Tibial artery (tissue), 4 donors: ENCODE data around the gene RNF187.

Experiments
- DNase-seq, 2 donors: peaks; one replicate each; pipeline ENCODE4 v3.0.0-alpha.2; 2019
- H3K27ac ChIP-seq, 2 donors: fragments of 200-600 bp; sonication (generic) in 1 of 2; 1 replicate in 1 of 2; 2 replicates in 1 of 2; pipeline ENCODE4 v1.5.1; 2018 to 2019; ENCODE audit warnings: mild to moderate bottlenecking in 1 of 2
- H3K27me3 ChIP-seq, 2 donors: fragments of 200-600 bp; sonication (generic) in 1 of 2; one replicate each; pipeline versions ENCODE4 v1.5.1 to v1.6.0; 2016 to 2019
- H3K36me3 ChIP-seq, 3 donors: fragments of 200-600 bp; sonication (generic) in 2 of 3; one replicate each; pipeline ENCODE4 v1.5.1; 2016 to 2019; ENCODE audit warnings: mild to moderate bottlenecking in 2 of 3
- H3K4me1 ChIP-seq, 4 donors: fragments of 200-600 bp; sonication (generic) in 2 of 4; 1 replicate in 3 of 4; 2 replicates in 1 of 4; pipeline ENCODE4 v1.5.1; 2016 to 2019
- H3K4me3 ChIP-seq, 2 donors: fragments of 200-600 bp; sonication (generic) in 1 of 2; 1 replicate in 1 of 2; 2 replicates in 1 of 2; pipeline ENCODE4 v1.5.1; 2018 to 2019; ENCODE audit warnings: mild to moderate bottlenecking in 2 of 2
- H3K9me3 ChIP-seq, 3 donors: fragments of 200-600 bp; sonication (generic) in 1 of 3; one replicate each; pipeline ENCODE4 v1.5.1; 2016 to 2019
- CTCF ChIP-seq, 2 experiments: fragments of 200-600 bp in 1 of 2; fragments of 450-650 bp in 1 of 2; IDR thresholded peaks; one replicate each; pipeline ENCODE4 v1.5.1; 2017 to 2019; ENCODE audit warnings: antibody characterized with exemption in 2 of 2, mild to moderate bottlenecking in 1 of 2, moderate library complexity in 1 of 2
- intact Hi-C: fragments of 100-400 bp; cut with DNase I; formaldehyde crosslinking; loops from one replicate; pipeline ENCODE4 v1.15.0; 2023; ENCODE audit warnings: low total_unique reads

Gene RNF187

GRCh38 chr1:228540161-228540917 is 53.2 kb downstream of the RNF187 start:
- peak in 1 of 2 donors; percentile 34 for DNase-seq
- no peaks in the 10 kb centered on the region for H3K4me1 ChIP-seq
- no peak overlapping the region for H3K4me3 ChIP-seq
- TF ChIP-seq CTCF (IDR thresholded peaks at IDR 0.05), result no peak
- H3K27ac ChIP-seq, result no peak overlapping the region
- intact Hi-C loops, result no loop called here
- H3K9me3 ChIP-seq, result peaks cover 0 to 10% (median 6%) of the 10 kb centered on the region in 3 donors
- no peaks in the 10 kb centered on the region for H3K36me3 ChIP-seq
- H3K27me3 ChIP-seq, result peaks cover 0 to 4% of the 10 kb centered on the region in 2 donors

- Histone ChIP-seq H3K4me1 (no peaks in the 10 kb centered on the region), H3K4me3 (no peak overlapping the region), H3K27ac (no peak overlapping the region), H3K27me3 (peaks cover 0 to 4% of the 10 kb centered on the region in 2 donors), H3K36me3 (no peaks in the 10 kb centered on the region), H3K9me3 (peaks cover 0 to 4% (median 0%) of the 10 kb centered on the region in 3 donors)
- intact Hi-C loops, result no loop called here
- peak in 1 of 2 donors; percentile 9 for DNase-seq
- TF ChIP-seq CTCF (IDR thresholded peaks at IDR 0.05), result no peak
Observed at GRCh38 chr1:228541725-228542124, 54.5 kb downstream of the RNF187 start.

- intact Hi-C loops, result no loop called here
- H3K27ac ChIP-seq, result no peak overlapping the region
- DNase-seq, result no peak
- no peaks in the 10 kb centered on the region for H3K4me1 ChIP-seq
- H3K27me3 ChIP-seq, result peaks cover 0 to 8% of the 10 kb centered on the region in 2 donors
- no peak for TF ChIP-seq CTCF (IDR thresholded peaks at IDR 0.05)
- no peaks in the 10 kb centered on the region for H3K9me3 ChIP-seq
- no peak overlapping the region for H3K4me3 ChIP-seq
- no peaks in the 10 kb centered on the region for H3K36me3 ChIP-seq
Observed at GRCh38 chr1:228542376-228542775, 55.2 kb downstream of the RNF187 start.

- Histone ChIP-seq H3K27me3 (peaks cover 0 to 5% of the 10 kb centered on the region in 2 donors), H3K36me3 (no peaks in the 10 kb centered on the region), H3K9me3 (no peaks in the 10 kb centered on the region), H3K4me1 (no peaks in the 10 kb centered on the region), H3K27ac (no peak overlapping the region), H3K4me3 (no peak overlapping the region)
- TF ChIP-seq CTCF (IDR thresholded peaks at IDR 0.05), result no peak
- peak in 1 of 2 donors; percentile 10 for DNase-seq
- intact Hi-C loops, result no loop called here
Observed at GRCh38 chr1:228542981-228543380, 55.8 kb downstream of the RNF187 start.

GRCh38 chr1:228543396-228543795 is 56.2 kb downstream of the RNF187 start:
- no peak overlapping the region for H3K4me3 ChIP-seq
- intact Hi-C loops, result no loop called here
- TF ChIP-seq CTCF (IDR thresholded peaks at IDR 0.05), result no peak
- H3K9me3 ChIP-seq, result no peaks in the 10 kb centered on the region
- peak in 1 of 2 donors; percentile 31 for DNase-seq
- H3K27me3 ChIP-seq, result peaks cover 0 to 7% of the 10 kb centered on the region in 2 donors
- H3K36me3 ChIP-seq, result no peaks in the 10 kb centered on the region
- no peak overlapping the region for H3K27ac ChIP-seq
- no peaks in the 10 kb centered on the region for H3K4me1 ChIP-seq
